GM23248 (cell line): ENCODE results near the gene ELOVL5.

Source experiments
- EZH2 ChIP-seq: fragments of 200-600 bp; sonication (generic); IDR thresholded peaks from 2 replicates; pipeline ENCODE4 v1.6.1; 2018; ENCODE audit warnings: antibody characterized with exemption, mild to moderate bottlenecking; ENCODE audit not compliant: insufficient read depth, poor library complexity, severe bottlenecking
- EZH2phosphoT487 ChIP-seq: fragments of 200-600 bp; sonication (generic); IDR thresholded peaks from 2 replicates; pipeline ENCODE4 v1.6.1; 2018; ENCODE audit warnings: antibody characterized with exemption, moderate library complexity, mild to moderate bottlenecking, low read depth; ENCODE audit not compliant: insufficient read depth

DNA sequence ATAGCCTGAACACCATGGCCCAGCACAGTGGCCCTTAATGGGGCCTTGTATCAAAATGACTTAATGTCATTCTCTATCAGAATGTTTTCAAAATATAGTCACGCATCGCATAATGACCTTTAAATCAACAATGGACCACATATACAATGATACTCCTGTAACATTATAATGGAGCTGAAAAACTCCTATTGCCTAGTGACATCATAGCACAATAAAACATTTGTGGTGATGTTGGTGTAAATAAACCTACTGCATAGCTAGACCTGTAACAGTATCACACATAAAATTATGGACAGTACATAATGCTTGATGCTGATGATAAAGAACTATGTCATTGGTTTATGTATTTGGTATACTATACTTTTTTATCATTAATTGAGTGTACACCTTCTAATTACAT, 9.3 kb downstream of the ELOVL5 start:
- TF ChIP-seq EZH2 (no peak), EZH2phosphoT487 (no peak)
